ENCODE measurements around the gene NMRAL1.

DNA sequence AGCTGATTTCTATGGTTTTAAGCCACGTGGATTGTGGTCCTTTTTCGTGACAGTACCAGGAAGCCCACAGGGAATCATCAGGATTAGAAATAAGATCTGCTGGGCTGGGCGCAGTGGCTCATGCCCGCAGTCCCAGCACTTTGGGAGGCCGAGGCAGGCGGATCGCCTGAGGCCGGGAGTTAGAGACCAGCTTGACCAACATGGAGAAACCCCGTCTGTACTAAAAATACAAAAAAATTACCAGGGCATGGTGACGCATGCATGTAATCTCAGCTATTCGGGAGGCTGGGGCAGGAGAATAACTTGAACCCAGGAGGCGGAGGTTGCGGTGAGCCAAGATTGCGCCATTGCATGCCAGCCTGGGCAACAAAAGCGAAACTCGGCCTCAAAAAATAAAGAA lies 6.5 kb downstream of the NMRAL1 start:
- TF ChIP-seq GATA3 (IDR thresholded peaks at IDR 0.05; ENCODE audit: low read depth, low read length) (no peak), GATA2 (IDR thresholded peaks at IDR 0.05; ENCODE audit: low read depth, low read length) (no peak)

All from SH-SY5Y (cell line).